Left ventricle myocardium inferior (tissue), 1 donor: ENCODE data around the gene TTPAL. TPM values are rescaled to one million over a fixed set of nuclear protein-coding genes. Genes with fewer than 3 reads are reported as not detected.

Experiments
- DNase-seq: peaks from one replicate; pipeline ENCODE4 v3.0.0-alpha.2; 2020
- H3K27ac ChIP-seq: fragments of 200-600 bp; replicated peaks from 2 replicates; pipeline ENCODE4 v1.8.0; 2021
- H3K27me3 ChIP-seq: fragments of 200-600 bp; 2 replicates; pipeline ENCODE4 v1.8.0; 2021; ENCODE audit warnings: low read depth
- H3K36me3 ChIP-seq: fragments of 200-600 bp; 2 replicates; pipeline ENCODE4 v1.8.0; 2021
- H3K4me1 ChIP-seq: fragments of 200-600 bp; 2 replicates; pipeline ENCODE4 v1.8.0; 2021
- H3K4me3 ChIP-seq: fragments of 200-600 bp; 2 replicates; pipeline ENCODE4 v1.8.0; 2021; ENCODE audit warnings: mild to moderate bottlenecking, moderate library complexity
- H3K9me3 ChIP-seq: fragments of 200-600 bp; replicated peaks from 2 replicates; pipeline ENCODE4 v1.8.0; 2021
- intact Hi-C: fragments of 100-400 bp; cut with micrococcal nuclease; formaldehyde crosslinking; loops from one replicate; pipeline ENCODE4 v1.11.0; 2022
- total RNA-seq: library from RNA; stranded (reverse); fragmentation: NEBNext Ultra II Directional; extraction: Animal tissue kit (Norgen Biotek cat#: 25700); gene quantifications from one replicate; pipeline ENCODE4 v1.2.1, GENCODE V29; 2021
- TF ChIP-seq, protein P1 (sequence below): fragments of 200-600 bp; IDR thresholded peaks from 2 replicates; pipeline ENCODE4 v1.8.0; 2021; ENCODE audit warnings: antibody characterized with exemption, mild to moderate bottlenecking, borderline replicate concordance
- donor health status: DM: no; HTN: yes; CAD: no; lungs with severe emphysema.

Gene TTPAL
- total RNA-seq, 1 donor from 2014 or later, result 4.5 TPM

DNA sequence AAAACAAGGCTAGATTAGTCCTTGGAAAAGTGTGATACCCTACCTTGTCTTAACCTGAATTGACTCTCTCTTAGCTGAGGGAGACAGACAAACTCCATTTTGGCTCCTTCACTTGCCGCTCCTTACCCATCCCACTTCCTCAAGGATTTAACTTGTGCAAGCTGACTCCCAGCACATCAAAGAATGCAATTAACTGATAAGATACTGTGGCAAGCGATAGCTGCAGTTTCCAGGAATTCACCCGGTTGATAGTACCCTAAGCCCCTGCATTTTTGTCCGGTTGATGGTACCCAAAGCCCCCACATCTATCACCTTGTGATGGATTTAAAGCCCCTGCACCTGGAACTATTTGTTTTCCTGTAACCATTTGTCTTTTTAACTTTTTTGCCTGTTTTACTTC, 48.1 kb downstream of the TTPAL start:
- Histone ChIP-seq H3K9me3 (no peaks in the 10 kb centered on the region), H3K27me3 (no peaks in the 10 kb centered on the region), H3K4me1 (peaks cover 36% of the 10 kb centered on the region), H3K36me3 (no peaks in the 10 kb centered on the region), H3K27ac (no peak overlapping the region), H3K4me3 (no peak overlapping the region)
- intact Hi-C loops, result no loop called here
- TF ChIP-seq, protein P1, sequence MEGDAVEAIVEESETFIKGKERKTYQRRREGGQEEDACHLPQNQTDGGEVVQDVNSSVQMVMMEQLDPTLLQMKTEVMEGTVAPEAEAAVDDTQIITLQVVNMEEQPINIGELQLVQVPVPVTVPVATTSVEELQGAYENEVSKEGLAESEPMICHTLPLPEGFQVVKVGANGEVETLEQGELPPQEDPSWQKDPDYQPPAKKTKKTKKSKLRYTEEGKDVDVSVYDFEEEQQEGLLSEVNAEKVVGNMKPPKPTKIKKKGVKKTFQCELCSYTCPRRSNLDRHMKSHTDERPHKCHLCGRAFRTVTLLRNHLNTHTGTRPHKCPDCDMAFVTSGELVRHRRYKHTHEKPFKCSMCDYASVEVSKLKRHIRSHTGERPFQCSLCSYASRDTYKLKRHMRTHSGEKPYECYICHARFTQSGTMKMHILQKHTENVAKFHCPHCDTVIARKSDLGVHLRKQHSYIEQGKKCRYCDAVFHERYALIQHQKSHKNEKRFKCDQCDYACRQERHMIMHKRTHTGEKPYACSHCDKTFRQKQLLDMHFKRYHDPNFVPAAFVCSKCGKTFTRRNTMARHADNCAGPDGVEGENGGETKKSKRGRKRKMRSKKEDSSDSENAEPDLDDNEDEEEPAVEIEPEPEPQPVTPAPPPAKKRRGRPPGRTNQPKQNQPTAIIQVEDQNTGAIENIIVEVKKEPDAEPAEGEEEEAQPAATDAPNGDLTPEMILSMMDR, result no peak
- DNase-seq, result no peak

DNA sequence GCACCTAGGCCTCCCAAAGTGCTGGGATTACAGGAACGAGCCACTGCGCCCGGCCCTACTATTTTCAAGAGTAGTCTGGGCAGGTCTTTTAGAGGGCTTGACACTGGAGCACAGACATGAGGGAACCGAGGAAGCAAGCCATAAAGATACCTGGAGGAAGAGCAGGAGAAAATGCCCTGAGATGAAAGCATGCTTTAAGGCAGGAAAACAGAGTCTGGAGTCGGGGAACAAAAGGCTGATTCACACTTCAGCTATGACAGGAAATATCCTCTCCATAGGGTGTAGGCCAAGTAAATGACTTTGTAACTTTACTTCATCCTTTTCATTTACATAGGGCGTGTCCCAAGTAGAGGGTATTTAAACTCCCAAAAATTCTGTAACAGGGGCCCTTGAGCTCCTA, 50.5 kb downstream of the TTPAL start:
- no peak overlapping the region for H3K4me3 ChIP-seq
- H3K27ac ChIP-seq, result no peak overlapping the region
- H3K27me3 ChIP-seq, result no peaks in the 10 kb centered on the region
- intact Hi-C loops, result no loop called here
- H3K36me3 ChIP-seq, result no peaks in the 10 kb centered on the region
- H3K4me1 ChIP-seq, result peaks cover 13% of the 10 kb centered on the region
- no peak for DNase-seq
- TF ChIP-seq, protein P1, result no peak
- H3K9me3 ChIP-seq, result no peaks in the 10 kb centered on the region

DNA sequence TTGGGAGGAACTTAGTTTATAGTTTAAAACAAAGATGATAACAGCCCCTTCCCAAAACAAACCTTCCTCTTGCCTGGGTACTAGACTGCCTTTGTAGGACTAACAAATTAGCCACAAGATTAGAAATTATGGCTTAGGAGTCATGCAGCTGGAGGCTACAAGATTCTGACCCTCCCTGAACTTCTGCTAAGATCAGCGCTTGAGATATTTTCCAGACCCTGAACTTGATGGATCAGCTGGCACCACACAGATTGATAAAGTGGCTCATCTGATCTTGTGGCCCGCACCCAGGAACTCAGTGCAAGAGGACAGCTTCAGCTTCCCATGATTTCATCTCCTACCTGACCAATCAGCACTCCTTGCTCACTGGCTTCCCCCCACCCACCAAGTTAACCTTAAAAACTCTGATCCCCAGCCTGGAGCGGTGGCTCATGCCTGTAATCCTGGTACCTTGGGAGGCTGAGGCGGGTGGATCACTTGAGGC, 52.1 kb downstream of the TTPAL start:
- Histone ChIP-seq H3K27me3 (no peaks in the 10 kb centered on the region), H3K36me3 (no peaks in the 10 kb centered on the region), H3K4me3 (no peak overlapping the region), H3K9me3 (no peaks in the 10 kb centered on the region), H3K4me1 (peaks cover 16% of the 10 kb centered on the region), H3K27ac (no peak overlapping the region)
- DNase-seq, result no peak
- intact Hi-C loops, result no loop called here
- TF ChIP-seq, protein P1, result no peak

DNA sequence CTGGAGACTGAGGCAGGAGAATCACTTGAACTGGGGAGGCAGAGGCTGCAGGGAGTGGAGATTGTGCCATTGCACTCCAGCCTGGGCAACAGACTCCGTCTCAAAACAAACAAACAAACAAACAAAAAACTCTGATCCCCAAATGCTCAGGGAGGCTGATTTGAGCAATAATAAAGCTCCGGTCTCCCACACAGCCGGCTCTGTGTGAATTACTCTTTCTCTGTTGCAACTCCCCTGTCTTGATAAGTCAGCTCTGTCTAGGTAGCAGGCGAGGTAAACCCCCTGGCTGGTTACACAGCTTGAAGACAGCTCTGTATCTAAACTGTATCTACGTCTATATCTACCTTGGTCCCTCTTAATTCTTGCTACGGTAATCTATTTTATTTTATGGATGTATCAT, 52.6 kb downstream of the TTPAL start:
- H3K27ac ChIP-seq, result no peak overlapping the region
- H3K36me3 ChIP-seq, result no peaks in the 10 kb centered on the region
- no peaks in the 10 kb centered on the region for H3K9me3 ChIP-seq
- no peak for DNase-seq
- intact Hi-C loops, result no loop called here
- no peaks in the 10 kb centered on the region for H3K27me3 ChIP-seq
- TF ChIP-seq, protein P1, result no peak
- H3K4me1 ChIP-seq, result peaks cover 22% of the 10 kb centered on the region
- no peak overlapping the region for H3K4me3 ChIP-seq

DNA sequence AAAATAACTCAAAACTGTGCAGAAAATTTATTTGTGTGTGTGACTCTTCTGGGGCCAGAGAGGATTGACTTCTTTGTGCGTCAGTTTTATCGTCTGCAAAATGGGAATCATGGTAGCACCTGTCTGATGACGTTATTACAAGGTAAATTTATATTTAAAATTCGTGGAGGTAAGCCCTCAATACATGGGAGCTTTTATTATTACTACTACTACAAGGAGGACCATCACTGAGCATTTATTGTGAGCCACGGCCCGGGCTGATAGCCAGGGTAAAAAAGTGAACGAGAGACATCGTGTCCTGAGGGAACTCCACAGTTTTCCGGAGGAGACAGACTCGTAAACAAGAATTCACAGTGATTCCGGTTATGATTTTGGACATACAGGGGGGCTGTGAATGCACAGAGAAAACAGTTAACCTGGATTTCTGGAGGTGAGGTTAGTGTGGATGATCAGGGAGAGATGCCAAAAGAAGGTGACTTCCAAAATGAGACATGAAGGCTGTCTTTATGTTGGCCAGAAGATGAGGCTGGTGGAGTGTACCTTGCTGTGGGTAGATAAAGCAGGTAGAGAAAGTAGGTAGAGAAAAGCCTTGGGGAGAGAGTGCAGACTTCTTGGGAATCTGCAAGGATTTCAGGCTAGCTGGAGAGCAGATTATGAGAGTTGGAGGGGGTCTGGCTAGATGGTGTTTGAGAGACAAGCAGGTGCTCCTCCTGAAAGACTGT, 56.7 kb downstream of the TTPAL start:
- peak; percentile 34 for DNase-seq
- Histone ChIP-seq H3K36me3 (no peaks in the 10 kb centered on the region), H3K4me1 (peaks cover 27% of the 10 kb centered on the region), H3K27me3 (no peaks in the 10 kb centered on the region), H3K27ac (peak overlapping the region; percentile 80), H3K4me3 (peak overlapping the region; percentile 80), H3K9me3 (no peaks in the 10 kb centered on the region)
- TF ChIP-seq, protein P1, result no peak
- intact Hi-C loops, result loop anchor here (10.0 kb wide), 1 partner anchor 62 kb away; no protein-coding TSS in a partner anchor
